NT2/D1 (cell line): ENCODE results near the gene TCERG1.

Experiments
- SUZ12 ChIP-seq: IDR thresholded peaks from 2 replicates; pipeline ENCODE4 v1.6.1; 2011; ENCODE audit not compliant: insufficient read length, insufficient read depth; ENCODE audit errors: extremely low read depth
- YY1 ChIP-seq: IDR thresholded peaks from 2 replicates; pipeline ENCODE4 v1.6.1; 2011; ENCODE audit not compliant: insufficient read length, insufficient read depth
- ZNF274 ChIP-seq: IDR thresholded peaks from 2 replicates; pipeline ENCODE4 v1.6.1; 2011; ENCODE audit warnings: mild to moderate bottlenecking, low read depth, low read length

- TF ChIP-seq ZNF274 = no peak
- no peak for TF ChIP-seq SUZ12
- TF ChIP-seq YY1 = no peak
Measured at GRCh38 chr5:146541958-146542849, 95.1 kb downstream of the TCERG1 start.
